COR-L47 (cell line): ENCODE data around the gene WNT3.
A peak's percentile ranks its signal among the peaks of the same experiment; 100 is the strongest.
"Not testable (repeated sequence)": the region's sequence is repeated elsewhere in the genome, so short reads cannot be mapped to it uniquely, and the experiment has no call there.

Source experiments
- DNase-seq: peaks from one replicate; lab custom pipeline; 2025; lab: John Stamatoyannopoulos, UW

The WNT3 gene

DNA sequence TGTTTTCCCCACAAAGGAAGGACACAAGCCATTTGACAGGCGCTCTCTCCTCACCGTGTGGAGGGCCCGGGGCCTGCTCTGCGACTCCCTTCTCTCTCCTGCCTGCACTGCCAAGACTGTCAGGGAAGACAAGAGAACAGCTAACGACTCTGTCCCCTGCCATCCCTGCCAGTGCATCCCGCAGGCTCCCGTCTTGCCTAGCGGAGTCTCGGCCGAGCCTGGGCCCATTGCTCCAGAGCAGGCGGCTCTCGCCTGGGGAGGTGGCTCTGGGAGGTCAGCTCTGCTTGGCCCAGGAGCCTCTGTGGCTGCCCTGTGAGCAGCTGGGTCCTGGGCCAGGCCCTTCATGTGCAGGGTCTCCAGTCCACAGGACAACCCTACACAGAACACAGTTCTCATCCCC lies 53.0 kb downstream of the WNT3 start:
- DNase-seq = no peak

DNA sequence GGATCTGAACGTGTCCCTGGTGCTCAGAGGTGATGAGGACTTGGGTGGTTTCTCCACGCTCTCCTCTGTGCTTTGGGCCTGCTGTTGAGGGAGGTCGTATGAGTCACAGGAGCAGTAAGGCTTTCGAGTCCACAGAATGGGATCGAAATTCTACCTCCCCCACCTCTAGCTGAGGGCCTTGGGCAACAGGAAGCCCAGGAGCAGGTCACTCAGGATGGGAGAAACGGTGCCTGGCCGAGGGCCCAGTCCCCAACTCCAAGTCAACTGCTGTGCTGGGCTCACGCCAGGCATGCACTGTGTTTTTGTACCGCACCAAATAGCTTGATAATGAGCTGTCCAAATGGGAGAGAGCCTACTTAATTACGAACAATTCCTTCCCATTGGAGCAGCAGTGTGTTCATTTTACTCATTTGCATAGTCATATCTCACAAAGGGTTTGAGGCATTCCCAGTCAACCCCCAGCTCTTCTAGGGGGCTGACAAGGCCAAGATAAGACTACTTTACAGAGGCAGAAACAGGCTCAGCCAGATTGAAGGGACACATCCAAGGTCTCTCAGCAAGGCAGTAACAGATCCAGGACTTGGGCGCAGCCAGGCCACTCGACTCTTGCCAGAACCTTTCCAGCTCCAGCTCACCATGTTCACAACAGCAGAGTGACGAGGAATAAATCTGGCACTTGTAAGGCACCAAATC lies 53.6 kb downstream of the WNT3 start:
- peak; percentile 34 for DNase-seq

DNA sequence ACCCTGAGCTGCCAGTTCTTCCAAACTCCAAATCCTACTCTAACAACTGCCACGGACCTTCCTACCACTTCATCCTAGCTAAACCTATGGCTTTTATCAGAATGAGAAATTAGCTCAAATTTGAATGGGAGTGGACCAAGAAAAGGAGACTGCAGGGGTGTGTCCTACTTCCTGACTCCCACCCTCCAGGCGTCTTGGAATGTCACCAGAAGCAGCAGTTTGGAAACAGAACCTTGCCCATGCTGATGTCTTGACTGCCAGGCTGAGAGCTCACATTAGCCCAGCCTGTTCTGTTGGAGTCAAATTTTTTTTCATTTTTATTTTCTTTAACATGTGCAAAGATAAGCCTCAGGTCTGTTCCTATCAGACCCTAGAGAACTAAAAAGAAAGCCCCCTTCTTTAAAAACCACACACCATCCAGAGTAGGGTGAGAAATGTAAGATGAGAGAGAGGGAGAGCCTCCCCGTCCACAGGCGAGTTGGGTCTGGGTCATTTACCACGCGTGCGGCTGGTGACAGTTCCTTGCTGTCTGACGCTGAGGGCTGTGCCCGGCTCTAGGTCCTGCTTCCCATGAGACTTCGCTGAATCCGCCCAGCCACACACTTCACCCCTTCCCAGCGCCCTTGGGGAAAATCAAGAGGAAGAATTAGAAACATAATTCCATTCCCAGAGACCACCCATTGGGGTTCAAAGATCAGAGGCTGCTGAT lies 54.3 kb downstream of the WNT3 start:
- no peak for DNase-seq

DNA sequence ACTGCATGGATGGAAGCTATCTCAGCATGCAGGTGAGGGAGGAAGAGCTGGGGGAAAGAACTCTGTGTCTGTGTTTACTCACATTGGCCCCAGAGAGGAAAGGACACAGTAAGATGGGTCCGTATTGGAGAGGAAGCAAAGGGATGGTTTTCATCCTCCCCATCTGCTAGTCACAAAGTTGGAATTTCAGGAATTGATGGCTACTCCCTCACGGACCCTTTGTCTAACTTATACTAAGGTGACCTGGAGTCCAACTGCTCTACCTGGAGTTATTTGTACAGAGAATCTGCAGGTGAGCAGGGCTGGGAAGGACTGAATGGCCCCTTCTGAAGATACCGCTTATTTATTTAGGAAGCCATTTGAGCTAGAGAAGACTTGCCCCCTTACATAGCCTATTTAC lies 55.1 kb downstream of the WNT3 start:
- no peak for DNase-seq

DNA sequence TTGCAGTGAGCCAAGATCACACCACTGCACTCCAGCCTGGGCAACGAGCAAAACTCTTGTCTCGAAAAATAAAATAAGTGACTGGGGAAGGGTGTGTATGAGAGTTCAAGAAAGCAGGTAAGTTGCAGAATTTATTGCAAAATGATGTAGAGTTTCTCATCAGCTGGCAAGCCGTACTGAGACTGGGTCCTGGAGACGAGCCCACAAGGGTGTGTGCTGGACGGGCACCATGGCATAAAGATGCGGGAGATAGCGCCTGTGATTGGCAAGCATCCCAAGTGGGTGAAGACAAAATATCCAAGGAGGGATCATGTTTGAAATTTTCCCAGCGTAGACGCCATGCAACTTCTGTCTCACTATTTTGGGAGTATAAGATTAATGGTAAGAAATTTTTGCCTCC lies 59.4 kb downstream of the WNT3 start:
- DNase-seq = no peak

DNA sequence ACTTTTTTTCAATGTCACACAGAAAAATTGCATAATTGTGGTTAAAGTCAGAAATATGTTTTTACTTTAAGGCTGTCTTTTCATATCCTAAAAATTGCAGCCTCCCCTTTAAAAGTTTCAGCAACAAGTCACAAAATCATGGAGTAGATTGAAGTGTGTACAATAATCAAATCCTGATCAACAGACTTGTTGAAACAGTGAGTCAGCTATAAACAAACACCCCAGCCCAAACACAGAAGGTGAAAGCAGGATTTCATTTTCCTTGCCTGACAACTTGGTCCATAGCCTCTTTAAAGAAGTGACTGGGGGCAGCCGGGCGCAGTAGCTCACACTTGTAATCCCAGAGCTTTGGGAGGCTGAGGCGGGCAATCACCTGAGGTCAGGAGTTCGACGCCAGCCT lies 59.9 kb downstream of the WNT3 start:
- DNase-seq = no peak

DNA sequence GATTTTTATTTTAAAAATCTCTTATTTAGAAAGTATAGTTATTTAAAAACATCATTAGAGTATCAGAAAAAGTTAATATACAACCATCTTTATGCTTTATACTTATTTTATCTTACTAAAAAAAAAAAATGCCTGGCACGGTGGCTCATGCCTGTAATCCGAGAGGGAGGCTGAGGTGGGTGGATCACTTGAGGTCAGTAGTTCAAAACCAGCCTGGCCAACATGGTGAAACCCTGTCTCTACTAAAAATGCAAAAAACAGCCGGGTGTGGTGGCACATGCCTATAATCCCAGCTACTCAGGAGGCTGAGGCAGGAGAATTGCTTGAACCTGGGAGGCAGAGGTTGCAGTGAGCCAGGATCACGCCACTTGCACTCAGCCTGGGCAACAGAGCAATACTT lies 60.9 kb downstream of the WNT3 start:
- not testable (repeated sequence) for DNase-seq

DNA sequence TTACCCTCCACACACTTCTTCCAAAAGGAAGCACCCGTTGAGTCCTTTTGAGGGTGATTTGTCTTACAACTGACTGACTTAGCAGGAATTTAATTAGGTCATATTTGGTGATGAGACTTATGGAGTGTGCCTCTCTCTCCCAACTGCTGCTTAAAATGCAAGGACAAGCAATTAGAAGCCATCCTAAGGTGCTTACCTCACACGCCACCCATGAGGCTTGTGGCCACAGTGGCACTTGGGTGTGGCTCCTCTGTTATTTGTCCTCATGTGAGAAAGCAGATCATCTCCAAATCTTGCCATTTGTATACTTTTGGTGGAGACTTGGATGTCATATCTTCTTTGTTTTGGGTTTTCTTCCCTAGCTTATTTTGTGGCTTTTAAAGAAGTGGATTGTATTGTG lies 61.6 kb downstream of the WNT3 start:
- no peak for DNase-seq

DNA sequence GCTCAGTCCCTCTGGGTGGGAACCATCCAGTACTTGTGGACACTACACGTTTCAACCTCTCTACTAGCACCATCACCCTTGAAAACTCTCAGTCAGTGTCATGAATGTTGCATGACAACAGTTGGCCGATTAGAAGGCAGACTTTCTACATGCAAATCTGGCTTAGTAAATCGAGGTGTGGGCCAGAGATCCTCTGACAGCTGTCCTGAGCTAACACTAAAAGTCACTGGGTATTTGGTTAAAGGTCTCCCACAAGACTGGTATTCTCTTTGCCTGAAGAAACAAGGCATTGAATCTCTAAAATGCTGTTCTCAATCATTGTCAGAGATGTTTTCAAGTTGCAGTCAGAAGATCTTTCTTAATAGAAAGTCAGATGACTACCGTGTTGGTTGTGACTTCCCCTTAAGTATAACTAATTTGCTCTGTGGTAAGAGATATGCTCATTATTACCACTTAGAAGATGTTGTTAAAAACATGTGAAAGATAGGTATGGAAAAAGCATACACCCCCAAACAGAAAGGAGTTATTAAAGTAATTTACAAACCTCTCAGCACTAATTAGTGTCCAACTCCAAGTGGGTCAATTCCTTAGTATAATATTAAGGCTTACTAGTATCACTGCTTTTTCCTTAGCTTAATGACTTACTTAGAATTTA lies 62.3 kb downstream of the WNT3 start:
- no peak for DNase-seq

DNA sequence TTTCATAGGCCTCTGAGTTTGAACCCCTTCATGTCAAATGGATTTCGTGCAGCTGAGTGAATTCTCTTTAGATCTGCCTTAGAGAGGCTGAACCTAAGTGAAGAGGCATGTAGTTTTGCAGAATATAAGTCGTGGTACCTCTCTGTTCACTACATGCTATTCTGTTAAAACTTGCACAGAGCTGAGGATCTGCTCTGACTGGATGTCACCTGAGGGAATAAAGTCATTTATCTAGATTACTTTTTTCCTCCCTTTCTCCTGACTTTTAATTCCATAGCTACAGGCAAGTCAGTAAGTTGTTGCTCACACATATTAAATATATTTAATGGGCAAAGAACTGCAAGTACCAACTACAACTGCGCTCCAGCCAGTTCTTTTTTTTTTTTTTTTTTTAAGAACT lies 64.7 kb downstream of the WNT3 start:
- DNase-seq = no peak

DNA sequence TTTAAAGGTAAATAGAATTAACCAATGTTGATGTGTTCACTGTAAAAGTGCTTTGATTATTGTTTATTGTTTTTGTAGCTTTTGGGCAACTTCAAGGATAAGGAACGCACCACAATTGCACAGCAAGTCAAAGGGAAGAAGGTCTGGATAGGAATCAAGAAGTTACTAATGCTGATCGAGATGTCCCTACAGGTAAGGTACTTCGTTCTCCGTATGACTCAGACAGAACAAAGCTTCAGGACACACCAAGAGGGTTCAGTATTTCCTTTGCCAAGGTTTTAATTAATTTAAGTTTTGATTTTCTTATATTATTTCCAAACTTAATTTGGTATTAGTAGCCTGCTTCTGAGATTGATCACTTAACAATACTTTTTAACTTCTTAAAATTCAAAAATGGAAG lies 67.1 kb downstream of the WNT3 start:
- DNase-seq = no peak

DNA sequence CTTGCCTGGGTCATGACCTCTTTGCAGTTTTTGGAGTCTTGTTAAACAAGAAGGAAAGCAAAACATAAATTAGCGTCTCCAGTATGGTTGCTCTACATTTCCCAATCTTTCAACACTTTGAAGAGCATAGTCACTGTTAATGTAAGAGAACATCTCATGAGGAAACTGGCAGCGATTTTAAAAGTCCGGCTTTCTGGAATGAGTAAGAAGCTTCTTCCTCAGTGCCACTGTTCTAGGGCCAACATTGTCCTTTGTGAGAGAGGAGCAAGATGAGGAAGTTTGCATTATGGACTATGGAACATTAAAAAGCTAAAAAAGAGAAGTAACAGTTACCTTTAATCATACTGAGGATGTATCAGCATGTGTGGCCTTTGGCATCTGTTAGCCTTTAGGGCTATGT lies 73.1 kb downstream of the WNT3 start:
- DNase-seq = no peak

DNA sequence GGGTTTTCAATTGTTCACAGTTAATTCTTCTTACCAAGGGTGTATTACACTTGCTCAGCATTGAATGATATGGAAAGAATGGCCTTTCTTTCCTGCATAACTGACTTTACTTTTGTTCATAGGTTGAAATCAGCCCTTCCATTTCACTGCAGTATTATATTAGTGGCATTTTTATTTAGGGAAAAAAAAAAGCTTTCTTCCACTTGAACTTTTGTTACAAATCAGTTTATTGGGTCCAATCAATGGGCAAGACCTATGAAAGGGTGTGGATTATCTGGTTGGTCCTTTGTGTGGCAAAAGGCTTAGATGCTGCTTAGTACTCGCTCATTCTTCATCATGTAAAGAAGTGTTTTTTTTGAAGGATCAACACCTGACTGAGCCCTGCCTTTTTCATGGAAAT lies 74.1 kb downstream of the WNT3 start:
- no peak for DNase-seq

DNA sequence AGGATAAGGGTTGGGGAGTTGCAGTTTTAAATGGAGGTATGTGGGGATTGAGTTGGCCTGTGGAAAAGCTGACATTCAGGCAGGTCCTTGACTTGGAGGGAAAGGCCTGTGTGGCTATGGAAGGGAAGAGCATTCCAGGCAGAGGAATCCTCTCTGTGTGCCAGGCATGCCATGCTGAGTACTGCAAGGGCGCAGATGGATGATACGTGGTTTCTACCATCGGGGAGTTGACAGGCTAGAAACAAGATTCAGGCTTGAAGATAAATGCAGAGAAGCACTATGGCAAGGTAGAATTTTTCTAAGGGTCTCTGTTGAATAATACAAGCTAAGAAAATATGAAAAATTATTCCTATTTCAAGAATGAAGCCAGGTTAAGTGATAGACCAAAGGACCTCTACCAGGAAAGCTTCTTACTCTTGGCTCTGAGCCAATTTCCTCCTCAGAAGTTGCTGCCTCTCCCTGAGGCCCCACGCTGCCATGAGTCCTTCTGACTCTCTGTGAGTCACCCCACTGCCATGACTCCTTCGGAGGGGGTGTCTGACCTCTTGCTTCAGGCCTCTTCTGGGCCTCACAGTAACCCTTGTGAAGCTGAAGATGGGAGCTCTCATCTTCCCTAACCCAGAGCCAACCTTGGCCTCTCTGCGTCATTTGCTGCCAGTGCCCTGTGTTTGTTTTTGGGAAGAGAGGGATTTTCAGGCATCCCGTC lies 75.8 kb downstream of the WNT3 start:
- no peak for DNase-seq

DNA sequence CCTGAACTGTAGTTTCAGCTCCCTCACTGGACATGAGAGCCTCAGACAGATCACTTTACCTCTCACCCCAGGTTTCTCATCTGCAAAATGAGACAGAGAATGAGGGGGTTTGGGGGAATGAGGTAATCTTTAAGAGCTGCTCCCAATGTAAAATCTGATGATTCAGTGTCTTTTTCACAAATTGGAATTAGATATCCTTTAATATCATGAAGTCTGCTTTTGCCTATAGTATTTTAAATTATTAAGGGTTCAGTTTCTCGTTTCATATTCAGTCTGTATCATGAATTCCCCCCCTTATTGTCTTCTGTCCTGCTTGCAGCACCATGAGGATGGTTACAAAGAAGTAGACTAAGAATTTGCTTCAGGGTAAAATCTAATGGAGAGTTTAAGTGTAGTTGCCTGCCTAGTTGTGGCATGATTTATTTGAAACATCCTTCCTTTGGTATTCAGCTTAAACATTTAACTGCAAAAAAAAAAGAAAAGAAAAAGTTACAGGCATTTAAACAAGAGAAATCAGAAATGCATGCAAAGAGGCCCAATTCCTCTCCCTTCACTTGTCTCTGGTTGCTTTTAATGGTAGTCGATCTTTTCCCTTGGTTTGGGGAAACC lies 77.3 kb downstream of the WNT3 start:
- DNase-seq = no peak

DNA sequence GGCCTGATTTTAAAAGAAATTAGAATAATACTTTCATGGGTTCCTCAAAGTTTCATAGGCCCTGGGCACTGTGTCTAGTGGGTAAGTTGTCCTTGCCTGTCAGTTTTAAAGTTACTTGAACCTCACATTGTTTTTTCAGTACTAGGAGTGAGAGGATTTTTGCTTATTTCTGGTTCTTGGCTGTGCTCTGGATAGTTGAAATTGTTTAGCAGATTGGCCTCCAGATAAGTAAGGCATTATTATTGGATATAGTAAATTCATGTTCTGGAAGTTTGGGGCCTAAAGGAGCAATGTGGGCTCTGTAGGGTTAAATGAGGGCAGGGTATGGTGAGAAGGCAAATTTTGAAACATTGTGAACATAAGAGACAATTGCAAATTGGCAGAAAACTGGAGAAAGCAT lies 78.5 kb downstream of the WNT3 start:
- DNase-seq = no peak

DNA sequence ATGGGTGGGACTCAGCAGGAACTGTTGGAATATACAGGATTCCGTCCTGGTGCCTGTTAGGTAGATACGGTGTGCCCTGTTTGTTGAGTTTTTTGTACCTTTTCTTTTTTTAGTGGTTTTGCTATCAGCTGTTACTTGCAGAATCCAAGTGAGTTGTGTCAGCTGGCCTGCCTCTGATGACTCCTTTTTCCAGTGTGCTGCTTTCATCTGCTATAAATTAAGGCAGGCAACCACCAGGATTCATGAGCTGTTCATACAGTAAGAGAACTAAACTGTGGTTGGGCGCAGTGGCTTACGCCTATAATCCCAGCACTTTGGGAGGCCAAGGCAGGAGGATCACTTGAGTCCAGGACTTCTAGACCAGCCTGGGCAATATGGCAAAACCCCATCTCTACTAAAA lies 79.9 kb downstream of the WNT3 start:
- DNase-seq = no peak

DNA sequence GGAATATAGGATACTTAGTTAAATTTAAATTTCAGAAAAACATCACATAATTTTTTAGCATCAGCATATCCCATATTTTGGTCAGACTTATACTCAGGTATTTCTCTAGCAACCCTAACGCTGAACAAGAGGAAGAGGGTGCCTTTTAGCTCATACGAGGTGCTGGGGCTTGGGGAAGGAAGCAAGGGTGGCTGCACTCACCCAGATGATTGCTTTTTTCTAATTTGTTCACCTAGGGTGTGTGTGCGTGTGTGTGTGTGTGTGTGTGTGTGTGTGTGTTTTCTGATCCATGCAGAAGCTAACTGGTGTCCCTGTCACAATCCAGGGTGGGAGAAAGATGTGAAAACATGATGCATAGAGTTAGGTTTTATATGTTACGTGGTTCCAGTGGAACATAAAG lies 81.2 kb downstream of the WNT3 start:
- DNase-seq = no peak

DNA sequence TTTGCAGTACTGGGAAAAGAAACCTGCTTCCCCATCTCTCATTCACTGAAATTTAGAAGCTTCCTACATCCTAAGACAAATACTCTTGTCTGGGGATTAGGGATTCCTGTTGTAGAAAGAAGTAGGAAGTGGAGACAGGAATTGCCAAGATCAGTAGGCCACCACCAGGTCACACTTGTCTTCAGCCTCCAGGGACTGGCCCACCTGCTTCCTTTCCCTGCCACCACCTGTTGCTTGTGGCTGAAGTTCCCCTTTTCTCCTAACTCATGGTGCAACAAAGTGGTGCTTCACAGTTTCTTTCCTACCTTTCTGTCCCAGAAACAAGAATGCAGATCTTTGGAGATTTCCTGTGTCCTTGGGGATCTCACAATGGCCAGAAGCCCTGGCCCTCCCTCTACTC lies 82.4 kb downstream of the WNT3 start:
- no peak for DNase-seq

DNA sequence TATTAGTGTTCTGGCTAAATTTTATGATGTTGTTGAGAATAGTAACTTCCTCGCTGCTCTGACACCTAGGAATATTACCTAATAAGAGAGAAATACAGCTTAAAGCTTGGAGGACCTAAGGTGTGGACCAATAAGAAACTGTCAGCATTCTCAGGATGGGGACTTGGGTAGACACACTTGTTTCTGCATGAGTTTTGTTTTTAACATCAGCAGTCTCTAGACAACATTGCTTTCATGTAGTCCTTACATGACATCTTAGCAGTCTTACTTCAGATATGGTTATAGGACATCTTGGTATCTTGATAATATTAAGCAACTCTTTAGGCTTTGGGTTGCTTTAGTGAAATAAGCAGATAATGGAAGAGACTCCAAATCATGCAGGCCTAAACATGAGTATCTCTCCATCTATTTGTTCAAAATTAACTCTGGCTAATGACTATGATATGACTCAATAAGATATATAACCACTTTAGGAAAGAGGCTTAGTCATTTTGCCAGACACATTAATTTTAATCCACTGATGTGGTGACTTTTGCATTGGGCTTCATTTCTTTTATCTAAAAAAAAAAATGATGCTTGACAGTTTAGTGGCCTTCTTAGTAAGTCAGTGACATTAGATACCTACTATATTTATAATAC lies 84.5 kb downstream of the WNT3 start:
- no peak for DNase-seq

DNA sequence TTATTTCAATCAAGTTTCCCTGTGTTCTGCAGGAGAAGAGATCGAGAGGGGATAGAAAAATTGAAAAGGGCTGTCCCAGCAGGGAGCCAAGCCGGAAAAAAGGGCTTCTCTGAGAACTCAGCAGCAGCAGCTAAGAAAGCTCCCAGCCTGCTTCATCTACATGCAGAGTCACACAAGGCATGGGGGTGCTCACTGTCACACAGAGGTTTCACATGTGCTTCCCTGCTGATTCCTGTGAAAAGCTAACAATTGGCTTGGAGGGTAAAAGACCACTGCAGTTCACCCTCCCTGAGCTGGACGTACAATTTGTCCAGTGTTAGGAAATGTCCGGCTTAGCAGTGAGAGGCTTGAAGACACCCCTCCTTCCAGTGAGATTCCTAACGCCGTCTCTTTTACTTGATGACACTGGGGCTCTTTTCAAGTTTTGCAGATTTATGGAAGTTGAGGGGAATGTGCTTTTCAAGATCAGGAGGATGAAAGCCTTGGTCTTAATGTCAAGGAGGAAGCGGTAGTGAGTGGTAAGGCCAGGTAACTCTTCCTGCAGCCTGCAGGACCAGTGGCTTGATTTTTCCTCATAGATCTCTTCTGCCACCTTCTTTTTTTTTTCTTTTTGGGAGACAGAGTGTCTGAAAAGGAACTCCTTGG lies 85.6 kb downstream of the WNT3 start:
- DNase-seq = no peak
